C4-2B (cell line): ENCODE measurements around the gene TPT1.

ENCODE experiments used
- H3K27ac ChIP-seq: fragments of 450-650 bp; 2 replicates; pipeline ENCODE4 v1.5.1; 2017
- CTCF ChIP-seq: fragments of 450-650 bp; conservative IDR thresholded peaks from 2 replicates; pipeline ENCODE4 v1.5.1; 2017; ENCODE audit warnings: mild to moderate bottlenecking
- ZFX ChIP-seq: fragments of 450-650 bp; IDR thresholded peaks from 2 replicates; pipeline ENCODE4 v1.6.1; 2017

The TPT1 gene

GRCh38 chr13:45296259-45296658, 44.7 kb downstream of the TPT1 start:
- no peak overlapping the region for H3K27ac ChIP-seq
- TF ChIP-seq ZFX: no peak
- no peak for TF ChIP-seq CTCF

GRCh38 chr13:45295536-45295935, 45.4 kb downstream of the TPT1 start:
- H3K27ac ChIP-seq: no peak overlapping the region
- no peak for TF ChIP-seq ZFX
- TF ChIP-seq CTCF: no peak

GRCh38 chr13:45292176-45292575, 48.8 kb downstream of the TPT1 start:
- TF ChIP-seq ZFX (no peak), CTCF (no peak)

GRCh38 chr13:45289936-45290563, 50.9 kb downstream of the TPT1 start:
- no peak overlapping the region for H3K27ac ChIP-seq
- TF ChIP-seq CTCF (no peak), ZFX (no peak)

More at GRCh38 chr13:45292176-45292575, 48.8 kb downstream of the TPT1 start:
- H3K27ac ChIP-seq: no peak overlapping the region
